Measurements from ENCODE around the gene CFAP68.

DNA sequence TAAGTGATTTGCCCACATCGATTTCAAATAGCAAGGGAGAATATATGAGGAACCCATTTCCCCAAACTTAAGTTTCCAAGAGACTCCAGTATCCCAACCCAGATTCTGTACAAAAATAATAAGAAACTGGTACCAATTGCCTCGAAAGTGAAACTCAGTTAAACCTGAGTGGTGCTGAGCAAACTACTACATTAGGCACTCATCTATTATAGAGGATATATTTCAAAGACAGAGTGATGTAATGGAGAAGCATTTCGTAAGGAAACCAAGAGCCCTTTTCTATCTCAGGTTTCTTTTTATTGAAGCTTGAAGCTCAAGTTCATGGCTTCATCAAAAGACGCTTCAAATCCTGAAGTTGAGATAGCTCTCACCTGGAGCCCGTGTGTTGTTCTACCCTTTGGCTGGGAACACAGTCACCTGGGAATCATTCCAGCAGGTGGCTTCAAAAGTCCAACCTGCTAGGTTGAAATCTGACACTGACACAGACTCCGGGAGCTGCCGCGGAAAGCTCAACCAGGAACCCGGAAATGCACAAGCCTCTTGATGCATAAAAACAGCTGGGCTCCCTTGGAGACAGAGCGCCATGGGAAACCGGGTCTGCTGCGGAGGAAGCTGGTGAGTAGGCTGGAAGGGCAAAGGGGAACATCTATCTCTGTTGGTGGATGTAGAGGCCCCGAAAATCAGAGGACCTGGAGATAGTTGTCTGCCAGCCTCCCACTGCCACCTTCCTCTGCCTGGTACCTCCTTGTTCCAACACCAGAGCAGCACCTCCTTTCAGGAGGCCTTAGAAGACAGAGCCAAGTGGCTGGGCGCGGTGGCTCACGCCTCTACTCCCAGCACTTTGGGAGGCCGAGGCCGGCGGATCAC, 39.3 kb downstream of the CFAP68 start, which contains the start of gene C11orf52:
- TF ChIP-seq CTCF (IDR thresholded peaks at IDR 0.05) (no peak), POLR2A (IDR thresholded peaks at IDR 0.05) (no peak)
